Measurements from ENCODE around the gene BRAF.

DNA sequence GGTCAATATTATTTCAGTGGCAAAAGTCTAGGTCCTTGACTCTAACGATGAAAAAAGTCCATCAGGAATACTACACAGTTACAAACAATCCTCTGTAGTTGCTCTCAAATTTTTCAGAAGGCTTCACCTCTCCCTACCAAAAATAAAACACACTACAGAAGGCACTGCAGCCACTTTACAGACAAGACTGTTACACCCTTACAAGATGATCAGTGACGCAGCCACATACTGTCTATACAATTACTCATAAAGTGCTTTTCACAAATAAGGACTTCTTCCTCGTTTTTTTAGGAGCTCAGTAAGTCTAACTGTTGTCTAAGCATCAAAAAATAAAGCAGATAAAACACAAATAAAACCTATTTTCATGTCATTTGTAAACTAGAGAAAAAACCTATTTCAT, 201.2 kb downstream of the BRAF start:
- TF ChIP-seq POLR2A (IDR thresholded peaks at IDR 0.05) = no peak
- TF ChIP-seq, protein P1, sequence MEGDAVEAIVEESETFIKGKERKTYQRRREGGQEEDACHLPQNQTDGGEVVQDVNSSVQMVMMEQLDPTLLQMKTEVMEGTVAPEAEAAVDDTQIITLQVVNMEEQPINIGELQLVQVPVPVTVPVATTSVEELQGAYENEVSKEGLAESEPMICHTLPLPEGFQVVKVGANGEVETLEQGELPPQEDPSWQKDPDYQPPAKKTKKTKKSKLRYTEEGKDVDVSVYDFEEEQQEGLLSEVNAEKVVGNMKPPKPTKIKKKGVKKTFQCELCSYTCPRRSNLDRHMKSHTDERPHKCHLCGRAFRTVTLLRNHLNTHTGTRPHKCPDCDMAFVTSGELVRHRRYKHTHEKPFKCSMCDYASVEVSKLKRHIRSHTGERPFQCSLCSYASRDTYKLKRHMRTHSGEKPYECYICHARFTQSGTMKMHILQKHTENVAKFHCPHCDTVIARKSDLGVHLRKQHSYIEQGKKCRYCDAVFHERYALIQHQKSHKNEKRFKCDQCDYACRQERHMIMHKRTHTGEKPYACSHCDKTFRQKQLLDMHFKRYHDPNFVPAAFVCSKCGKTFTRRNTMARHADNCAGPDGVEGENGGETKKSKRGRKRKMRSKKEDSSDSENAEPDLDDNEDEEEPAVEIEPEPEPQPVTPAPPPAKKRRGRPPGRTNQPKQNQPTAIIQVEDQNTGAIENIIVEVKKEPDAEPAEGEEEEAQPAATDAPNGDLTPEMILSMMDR (IDR thresholded peaks at IDR 0.05) = no peak
